ENCODE measurements around the gene NFATC2.

Gene NFATC2

DNA sequence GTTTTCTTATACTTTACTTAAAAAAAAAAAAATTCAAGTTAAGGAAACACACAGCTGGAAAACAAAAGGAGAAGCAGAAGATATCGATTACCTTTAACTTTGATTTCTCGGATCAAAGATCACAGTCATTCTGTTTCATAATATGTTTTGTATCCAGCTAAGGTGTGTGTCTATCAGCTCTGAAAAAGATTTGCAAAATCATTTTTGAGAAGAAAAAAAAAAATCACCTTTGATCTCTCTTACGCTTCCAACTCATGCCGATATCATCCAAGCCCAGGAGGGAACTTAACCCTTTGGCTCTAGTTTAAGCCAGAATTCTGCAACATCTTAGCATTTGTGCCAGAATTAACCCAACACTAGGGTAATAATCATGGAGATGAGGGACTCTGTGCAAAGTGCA is 144.0 kb downstream of the NFATC2 start:
- Histone ChIP-seq H3K4me2 (ENCODE audit: low read length) (no peak overlapping the region), H3K4me3 (ENCODE audit: low read depth, low read length, poor library complexity, severe bottlenecking) (no peak overlapping the region), H2AFZ (ENCODE audit: low read length) (no peak overlapping the region), H3K9ac (ENCODE audit: low read length) (no peak overlapping the region), H3K27ac (ENCODE audit: low read depth, low read length, poor library complexity, severe bottlenecking) (peak overlapping the region; percentile 93), H3K27me3 (ENCODE audit: insufficient read depth, low read length) (no peaks in the 10 kb centered on the region), H3K9me2 (ENCODE audit: low read depth, low read length) (no peaks in the 10 kb centered on the region), H4K20me1 (ENCODE audit: insufficient read depth, low read length) (no peaks in the 10 kb centered on the region), H3K9me3 (ENCODE audit: low read length) (no peaks in the 10 kb centered on the region), H3K4me1 (ENCODE audit: insufficient read depth, low read length, severe bottlenecking) (peaks cover 82% of the 10 kb centered on the region), H3K79me2 (ENCODE audit: insufficient read depth, low read length) (no peaks in the 10 kb centered on the region), H3K36me3 (ENCODE audit: insufficient read depth, low read length) (peaks cover 42% of the 10 kb centered on the region), H3F3A (ENCODE audit: insufficient read depth, low read length) (no peaks in the 10 kb centered on the region)
- TF ChIP-seq, protein P1, sequence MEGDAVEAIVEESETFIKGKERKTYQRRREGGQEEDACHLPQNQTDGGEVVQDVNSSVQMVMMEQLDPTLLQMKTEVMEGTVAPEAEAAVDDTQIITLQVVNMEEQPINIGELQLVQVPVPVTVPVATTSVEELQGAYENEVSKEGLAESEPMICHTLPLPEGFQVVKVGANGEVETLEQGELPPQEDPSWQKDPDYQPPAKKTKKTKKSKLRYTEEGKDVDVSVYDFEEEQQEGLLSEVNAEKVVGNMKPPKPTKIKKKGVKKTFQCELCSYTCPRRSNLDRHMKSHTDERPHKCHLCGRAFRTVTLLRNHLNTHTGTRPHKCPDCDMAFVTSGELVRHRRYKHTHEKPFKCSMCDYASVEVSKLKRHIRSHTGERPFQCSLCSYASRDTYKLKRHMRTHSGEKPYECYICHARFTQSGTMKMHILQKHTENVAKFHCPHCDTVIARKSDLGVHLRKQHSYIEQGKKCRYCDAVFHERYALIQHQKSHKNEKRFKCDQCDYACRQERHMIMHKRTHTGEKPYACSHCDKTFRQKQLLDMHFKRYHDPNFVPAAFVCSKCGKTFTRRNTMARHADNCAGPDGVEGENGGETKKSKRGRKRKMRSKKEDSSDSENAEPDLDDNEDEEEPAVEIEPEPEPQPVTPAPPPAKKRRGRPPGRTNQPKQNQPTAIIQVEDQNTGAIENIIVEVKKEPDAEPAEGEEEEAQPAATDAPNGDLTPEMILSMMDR (IDR thresholded peaks at IDR 0.05; ENCODE audit: low read length), result no peak
- no peak for TF ChIP-seq EZH2 (IDR thresholded peaks at IDR 0.05; ENCODE audit: borderline replicate concordance, low read length)

DNA sequence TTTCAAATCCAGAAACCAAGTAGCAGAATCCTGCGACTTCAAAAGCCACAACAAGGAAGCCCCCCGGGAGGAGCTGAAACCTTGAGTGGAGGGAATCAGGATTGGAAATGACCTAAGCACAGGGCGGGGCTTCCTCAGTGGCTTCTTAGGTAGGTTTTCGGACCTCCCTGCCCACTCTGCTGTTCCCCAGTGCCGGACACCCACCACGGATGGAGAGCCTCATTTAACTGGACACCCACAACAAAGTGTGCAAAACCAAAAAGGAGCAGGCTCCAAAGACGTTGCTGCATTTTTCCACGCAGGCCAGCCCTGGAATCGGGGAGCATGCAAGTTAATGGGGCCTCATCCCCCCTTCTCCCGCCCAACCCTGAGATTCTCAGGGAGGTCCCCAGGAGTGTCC is 144.4 kb downstream of the NFATC2 start:
- peaks cover 38% of the 10 kb centered on the region for H3K36me3 ChIP-seq (ENCODE audit: insufficient read depth, low read length)
- H3K4me2 ChIP-seq (ENCODE audit: low read length), result no peak overlapping the region
- H3K9me2 ChIP-seq (ENCODE audit: low read depth, low read length), result no peaks in the 10 kb centered on the region
- H3K4me1 ChIP-seq (ENCODE audit: insufficient read depth, low read length, severe bottlenecking), result peaks cover 79% of the 10 kb centered on the region
- H3K4me3 ChIP-seq (ENCODE audit: low read depth, low read length, poor library complexity, severe bottlenecking), result no peak overlapping the region
- no peaks in the 10 kb centered on the region for H4K20me1 ChIP-seq (ENCODE audit: insufficient read depth, low read length)
- TF ChIP-seq, protein P1 (IDR thresholded peaks at IDR 0.05; ENCODE audit: low read length), result no peak
- no peak for TF ChIP-seq EZH2 (IDR thresholded peaks at IDR 0.05; ENCODE audit: borderline replicate concordance, low read length)
- no peaks in the 10 kb centered on the region for H3F3A ChIP-seq (ENCODE audit: insufficient read depth, low read length)
- H3K79me2 ChIP-seq (ENCODE audit: insufficient read depth, low read length), result no peaks in the 10 kb centered on the region
- no peak overlapping the region for H2AFZ ChIP-seq (ENCODE audit: low read length)
- no peaks in the 10 kb centered on the region for H3K9me3 ChIP-seq (ENCODE audit: low read length)
- no peaks in the 10 kb centered on the region for H3K27me3 ChIP-seq (ENCODE audit: insufficient read depth, low read length)
- H3K27ac ChIP-seq (ENCODE audit: low read depth, low read length, poor library complexity, severe bottlenecking), result peak overlapping the region; percentile 93
- H3K9ac ChIP-seq (ENCODE audit: low read length), result no peak overlapping the region

DNA sequence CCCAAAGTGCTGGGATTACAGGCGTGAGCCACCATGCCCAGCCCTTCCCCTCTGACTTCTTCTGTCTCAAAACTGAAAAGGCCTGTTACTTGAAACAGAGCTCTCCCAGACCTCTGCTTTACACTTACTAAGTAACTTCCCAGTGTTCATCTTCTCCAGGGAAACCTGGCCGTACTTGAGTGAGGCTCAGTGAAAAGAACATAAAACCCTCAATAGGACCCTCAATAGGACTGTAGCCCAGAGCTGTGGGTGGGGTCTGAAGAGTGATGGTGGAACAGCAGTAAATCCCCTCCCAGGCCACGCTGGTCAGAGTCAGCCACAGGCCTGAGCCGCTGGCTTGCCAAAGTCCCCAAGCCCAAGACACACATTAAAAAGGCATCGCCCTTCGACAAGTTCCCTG is 145.4 kb downstream of the NFATC2 start:
- no peaks in the 10 kb centered on the region for H3K79me2 ChIP-seq (ENCODE audit: insufficient read depth, low read length)
- H3K4me1 ChIP-seq (ENCODE audit: insufficient read depth, low read length, severe bottlenecking), result peaks cover 70% of the 10 kb centered on the region
- no peaks in the 10 kb centered on the region for H4K20me1 ChIP-seq (ENCODE audit: insufficient read depth, low read length)
- H3K36me3 ChIP-seq (ENCODE audit: insufficient read depth, low read length), result peaks cover 48% of the 10 kb centered on the region
- H3F3A ChIP-seq (ENCODE audit: insufficient read depth, low read length), result no peaks in the 10 kb centered on the region
- H3K4me3 ChIP-seq (ENCODE audit: low read depth, low read length, poor library complexity, severe bottlenecking), result no peak overlapping the region
- no peaks in the 10 kb centered on the region for H3K9me2 ChIP-seq (ENCODE audit: low read depth, low read length)
- no peak overlapping the region for H3K9ac ChIP-seq (ENCODE audit: low read length)
- H2AFZ ChIP-seq (ENCODE audit: low read length), result no peak overlapping the region
- H3K27ac ChIP-seq (ENCODE audit: low read depth, low read length, poor library complexity, severe bottlenecking), result peak overlapping the region; percentile 93
- H3K27me3 ChIP-seq (ENCODE audit: insufficient read depth, low read length), result no peaks in the 10 kb centered on the region
- no peak overlapping the region for H3K4me2 ChIP-seq (ENCODE audit: low read length)
- H3K9me3 ChIP-seq (ENCODE audit: low read length), result no peaks in the 10 kb centered on the region
- TF ChIP-seq, protein P1 (IDR thresholded peaks at IDR 0.05; ENCODE audit: low read length), result no peak
- TF ChIP-seq EZH2 (IDR thresholded peaks at IDR 0.05; ENCODE audit: borderline replicate concordance, low read length), result no peak
